Activated T-helper 1 cell treated with Interleukin-2 at 50 U/mL for 16 hours (primary cell): Measurements from ENCODE around the gene APBB1.

Experiments
- DNase-seq: peaks from one replicate; pipeline ENCODE4 v3.0.0-alpha.2; 2020; ENCODE audit warnings: low read depth

Gene APBB1

DNA sequence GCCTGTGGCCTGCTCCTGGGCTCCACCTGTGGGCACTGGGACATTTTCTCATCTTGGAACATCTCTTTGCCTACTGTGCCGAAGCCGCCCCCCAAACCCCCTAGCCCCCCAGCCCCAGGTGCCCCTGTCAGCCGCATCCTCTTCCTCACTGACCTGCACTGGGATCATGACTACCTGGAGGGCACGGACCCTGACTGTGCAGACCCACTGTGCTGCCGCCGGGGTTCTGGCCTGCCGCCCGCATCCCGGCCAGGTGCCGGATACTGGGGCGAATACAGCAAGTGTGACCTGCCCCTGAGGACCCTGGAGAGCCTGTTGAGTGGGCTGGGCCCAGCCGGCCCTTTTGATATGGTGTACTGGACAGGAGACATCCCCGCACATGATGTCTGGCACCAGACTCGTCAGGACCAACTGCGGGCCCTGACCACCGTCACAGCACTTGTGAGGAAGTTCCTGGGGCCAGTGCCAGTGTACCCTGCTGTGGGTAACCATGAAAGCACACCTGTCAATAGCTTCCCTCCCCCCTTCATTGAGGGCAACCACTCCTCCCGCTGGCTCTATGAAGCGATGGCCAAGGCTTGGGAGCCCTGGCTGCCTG, 27.3 kb downstream of the APBB1 start:
- no peak for DNase-seq

DNA sequence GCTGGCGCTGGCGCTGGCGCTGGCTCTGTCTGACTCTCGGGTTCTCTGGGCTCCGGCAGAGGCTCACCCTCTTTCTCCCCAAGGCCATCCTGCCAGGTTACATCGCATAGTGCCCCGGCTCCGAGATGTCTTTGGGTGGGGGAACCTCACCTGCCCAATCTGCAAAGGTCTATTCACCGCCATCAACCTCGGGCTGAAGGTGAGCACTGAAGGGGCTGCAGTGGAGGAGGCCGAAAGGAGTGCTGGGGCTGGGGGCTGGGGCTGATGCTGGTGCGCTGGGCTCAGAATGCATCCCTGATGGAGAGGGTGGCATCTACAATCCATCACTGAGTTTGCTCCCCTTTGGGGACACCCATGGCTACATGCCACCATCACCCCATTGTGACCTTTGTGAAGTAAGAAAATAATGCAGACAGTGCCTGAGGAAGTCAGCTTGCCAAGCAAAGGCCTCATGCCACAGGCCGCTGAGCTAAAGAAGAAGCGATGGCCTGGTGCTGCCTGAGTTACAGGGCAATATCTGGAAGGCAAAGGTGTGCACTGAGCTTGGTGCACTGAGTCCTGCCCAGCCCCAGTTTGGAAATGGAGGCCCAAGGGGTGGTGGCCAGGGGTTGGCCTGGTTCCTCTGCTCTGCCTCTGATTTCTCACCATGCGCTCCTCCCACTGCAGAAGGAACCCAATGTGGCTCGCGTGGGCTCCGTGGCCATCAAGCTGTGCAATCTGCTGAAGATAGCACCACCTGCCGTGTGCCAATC, 28.0 kb downstream of the APBB1 start:
- DNase-seq, result no peak

DNA sequence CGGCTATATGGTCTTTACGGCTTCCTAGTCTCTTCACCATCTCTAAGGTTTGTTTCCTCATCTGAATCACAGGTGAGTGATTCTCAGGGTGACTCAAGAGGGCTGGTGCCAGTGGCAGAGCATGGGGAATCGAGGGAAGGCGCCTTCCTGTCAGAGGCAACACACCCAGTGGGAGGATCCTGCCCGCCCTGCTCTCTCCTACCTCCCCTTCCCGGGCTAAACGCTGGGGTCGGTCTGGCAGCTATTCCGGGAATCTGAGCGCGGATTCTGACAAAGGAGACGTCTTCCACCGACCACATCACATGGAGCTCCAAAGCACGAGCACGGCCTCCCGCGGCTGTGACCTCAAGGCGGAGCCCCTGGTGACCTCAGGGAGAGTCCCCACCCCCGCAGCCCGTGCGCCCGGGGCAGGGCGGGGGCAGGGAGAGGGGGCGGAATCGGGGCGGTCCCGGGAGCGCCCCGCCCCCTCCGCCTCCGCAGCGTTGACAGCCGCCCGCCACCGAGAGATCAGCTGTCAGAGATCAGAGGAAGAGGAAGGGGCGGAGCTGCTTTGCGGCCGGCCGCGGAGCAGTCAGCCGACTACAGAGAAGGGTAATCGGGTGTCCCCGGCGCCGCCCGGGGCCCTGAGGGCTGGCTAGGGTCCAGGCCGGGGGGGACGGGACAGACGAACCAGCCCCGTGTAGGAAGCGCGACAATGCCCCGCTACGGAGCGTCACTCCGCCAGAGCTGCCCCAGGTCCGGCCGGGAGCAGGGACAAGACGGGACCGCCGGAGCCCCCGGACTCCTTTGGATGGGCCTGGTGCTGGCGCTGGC, 28.8 kb downstream of the APBB1 start, which contains the start of gene SMPD1:
Gene SMPD1 (plus strand): TSS at position 570 of the 813 bp plus-strand sequence. CDS start 125 bp downstream, at position 695.
- peak; percentile 92 for DNase-seq

DNA sequence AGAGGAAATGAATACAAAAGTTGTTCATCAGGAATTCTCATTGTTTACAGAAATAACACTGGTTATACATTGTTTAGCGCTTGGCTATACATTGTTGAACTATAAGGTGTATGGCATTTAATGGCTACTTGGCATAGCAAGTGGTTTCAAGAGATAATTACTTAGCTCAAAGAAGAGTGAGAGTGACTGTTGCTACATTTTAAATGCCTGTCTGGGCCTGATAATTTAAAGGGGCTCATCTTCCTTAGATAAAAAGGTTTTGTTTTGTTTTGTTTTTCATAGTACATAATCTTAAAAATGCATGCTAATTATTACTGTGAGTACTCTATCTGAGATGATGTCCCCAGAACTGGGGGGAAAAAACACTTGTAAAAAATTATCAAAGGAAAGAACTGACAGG, 30.1 kb downstream of the APBB1 start:
- no peak for DNase-seq

DNA sequence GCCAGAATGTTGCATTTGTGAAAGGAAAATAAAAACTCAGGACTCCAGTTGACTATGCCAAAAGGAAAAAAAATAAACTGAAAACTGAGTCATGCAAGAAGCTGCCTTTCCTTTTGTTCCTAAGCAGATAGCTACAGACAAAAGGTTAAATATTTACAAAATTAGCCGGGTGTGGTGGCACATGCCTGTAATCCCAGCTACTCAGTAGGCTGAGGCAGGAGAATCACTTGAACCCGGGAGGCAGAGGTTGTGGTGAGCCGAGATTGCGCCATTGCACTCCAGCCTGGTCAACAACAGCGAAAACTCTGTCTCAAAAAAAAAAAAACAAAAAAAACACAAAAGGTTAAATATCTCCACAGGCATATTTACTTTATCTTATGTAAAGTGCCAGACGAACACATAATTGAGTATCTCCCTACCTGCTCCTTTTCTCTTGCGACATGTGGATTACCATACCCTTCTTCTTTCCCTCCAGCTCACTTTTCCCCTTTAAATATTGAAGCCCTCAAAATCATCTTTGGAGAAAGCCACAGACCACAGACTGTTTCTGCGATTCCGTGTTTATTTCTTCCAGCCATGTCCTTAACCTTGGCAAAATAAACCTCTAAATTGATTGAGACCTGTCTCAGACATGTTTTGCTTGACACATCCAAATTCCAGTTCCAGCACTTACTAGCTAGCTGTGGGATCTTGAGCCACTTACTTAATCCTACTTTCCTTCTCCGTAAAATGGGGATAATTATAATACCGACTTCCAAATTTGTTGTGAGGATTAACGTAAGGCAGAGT, 30.9 kb downstream of the APBB1 start:
- DNase-seq, result no peak

DNA sequence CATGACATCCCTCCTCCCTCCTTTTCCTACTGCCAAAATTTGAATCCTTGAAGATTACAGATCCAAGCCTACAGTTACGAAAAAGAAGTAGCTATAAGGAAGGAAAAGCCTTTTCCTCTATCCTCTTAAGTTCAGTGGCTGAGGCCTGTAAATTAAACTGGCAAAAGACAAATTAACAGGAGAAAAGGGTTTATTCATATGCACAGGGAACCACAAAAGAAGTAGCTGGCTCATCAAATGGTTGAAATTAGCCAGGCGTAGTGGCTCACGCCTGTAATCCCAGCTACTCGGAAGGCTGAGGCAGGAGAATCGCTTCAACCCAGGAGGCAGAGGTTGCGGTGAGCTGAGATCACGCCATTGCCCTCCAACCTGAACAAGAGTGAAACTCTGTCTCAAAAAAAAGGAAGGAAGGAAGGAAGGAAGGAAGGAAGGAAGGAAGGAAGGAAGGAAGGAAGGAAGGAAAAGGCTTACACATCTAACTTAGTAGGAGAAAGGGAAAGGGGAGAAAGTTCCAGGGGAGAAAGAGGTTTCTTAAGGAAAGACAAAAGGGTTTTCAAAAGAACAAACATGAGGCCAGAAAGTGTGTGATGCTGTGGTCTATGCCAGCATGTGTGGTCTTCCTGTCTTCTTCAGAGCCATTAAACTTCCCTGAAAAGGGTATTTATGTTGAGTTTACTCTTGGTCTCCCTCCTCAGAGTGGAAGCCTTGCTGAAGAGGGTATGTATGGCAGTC, 33.7 kb downstream of the APBB1 start:
- no peak for DNase-seq

DNA sequence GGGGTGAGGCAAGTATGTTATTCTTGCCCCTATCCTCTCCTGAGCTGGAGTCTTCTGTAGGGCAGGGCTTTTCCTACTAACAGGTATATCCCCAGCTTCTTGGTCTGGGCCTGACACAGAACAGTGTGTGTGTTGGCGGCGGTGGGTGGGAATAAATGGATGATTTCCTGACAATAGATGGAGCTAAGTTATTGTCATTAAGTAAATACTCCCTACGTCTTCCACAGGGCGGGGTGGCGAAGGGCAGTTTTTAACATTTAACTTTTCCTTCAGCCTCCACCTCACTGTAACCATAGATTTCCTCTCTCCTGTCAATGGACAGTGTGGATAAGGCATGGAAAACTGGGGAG, 40.3 kb downstream of the APBB1 start:
- DNase-seq, result no peak

DNA sequence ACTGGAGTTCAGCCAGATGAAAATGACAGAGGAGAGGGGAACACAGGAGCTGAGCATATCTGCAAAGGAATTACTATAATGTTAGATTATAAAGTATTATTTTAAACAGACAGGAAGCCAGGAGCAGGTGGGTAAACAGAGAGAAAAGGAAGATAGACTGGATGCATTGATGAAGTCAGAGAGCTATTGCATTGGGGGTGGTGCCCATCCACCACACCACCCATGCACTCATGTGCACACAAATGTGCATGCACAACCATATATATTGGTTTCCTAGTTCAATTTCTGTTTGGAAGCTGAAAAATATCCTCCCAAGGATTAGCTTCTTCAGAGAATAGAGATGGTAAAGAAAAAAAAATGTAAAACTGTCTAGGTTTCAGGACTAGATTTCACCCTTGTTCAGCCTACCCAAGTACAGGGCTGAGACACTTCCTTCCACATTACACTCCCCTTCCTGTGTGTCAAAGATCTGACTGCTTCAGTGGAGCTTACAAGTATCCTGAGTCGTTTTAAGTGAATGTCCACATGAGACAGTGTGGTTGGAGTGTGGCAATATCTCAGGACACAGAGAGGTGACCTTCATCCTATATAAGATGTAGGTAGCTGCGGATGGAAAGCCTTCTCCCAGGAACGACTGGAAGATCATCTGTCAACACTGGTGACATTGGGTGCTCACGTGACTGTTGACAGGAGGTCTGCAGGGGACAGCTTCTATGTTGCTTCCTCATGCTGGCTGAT, 40.8 kb downstream of the APBB1 start:
- no peak for DNase-seq

DNA sequence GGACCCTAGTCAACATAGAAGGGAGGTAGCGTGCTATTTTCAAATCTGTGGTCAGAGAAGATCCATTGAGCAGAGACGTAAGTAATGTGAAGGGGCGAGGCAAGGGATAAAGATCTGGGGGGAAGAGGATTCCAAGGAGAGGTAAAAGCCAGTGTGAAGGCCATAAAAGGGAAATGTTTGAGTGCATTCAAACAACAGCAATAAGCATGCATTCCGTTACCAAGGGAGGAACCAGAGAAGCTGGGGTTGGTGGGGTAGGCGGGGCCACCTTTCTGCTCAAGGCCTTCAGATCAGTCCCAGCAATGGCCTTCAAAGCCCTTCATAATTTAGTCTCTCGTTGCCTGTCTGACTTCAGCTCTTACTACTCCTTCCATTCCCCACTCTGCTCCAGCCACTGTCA, 47.1 kb downstream of the APBB1 start:
- no peak for DNase-seq

DNA sequence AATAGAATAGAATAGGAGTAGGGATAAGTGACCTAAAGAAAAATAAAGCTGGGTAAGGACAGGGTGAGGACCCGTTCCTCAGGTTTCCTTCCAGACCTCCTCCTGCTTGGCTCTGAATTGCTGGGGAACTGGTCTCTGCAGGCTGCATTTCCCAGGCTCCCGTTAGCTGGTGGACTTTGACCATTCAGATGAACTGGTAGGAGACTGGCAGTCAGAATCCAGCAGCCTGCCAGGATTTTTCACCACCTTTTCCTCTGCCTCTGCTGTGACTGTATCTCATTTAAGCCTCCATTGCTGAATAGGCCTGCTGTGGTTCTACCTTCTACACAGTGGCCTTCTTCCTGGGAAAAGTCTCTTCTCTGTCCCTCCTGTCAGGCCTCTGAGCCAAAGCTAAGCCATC, 53.2 kb downstream of the APBB1 start:
- no peak for DNase-seq

DNA sequence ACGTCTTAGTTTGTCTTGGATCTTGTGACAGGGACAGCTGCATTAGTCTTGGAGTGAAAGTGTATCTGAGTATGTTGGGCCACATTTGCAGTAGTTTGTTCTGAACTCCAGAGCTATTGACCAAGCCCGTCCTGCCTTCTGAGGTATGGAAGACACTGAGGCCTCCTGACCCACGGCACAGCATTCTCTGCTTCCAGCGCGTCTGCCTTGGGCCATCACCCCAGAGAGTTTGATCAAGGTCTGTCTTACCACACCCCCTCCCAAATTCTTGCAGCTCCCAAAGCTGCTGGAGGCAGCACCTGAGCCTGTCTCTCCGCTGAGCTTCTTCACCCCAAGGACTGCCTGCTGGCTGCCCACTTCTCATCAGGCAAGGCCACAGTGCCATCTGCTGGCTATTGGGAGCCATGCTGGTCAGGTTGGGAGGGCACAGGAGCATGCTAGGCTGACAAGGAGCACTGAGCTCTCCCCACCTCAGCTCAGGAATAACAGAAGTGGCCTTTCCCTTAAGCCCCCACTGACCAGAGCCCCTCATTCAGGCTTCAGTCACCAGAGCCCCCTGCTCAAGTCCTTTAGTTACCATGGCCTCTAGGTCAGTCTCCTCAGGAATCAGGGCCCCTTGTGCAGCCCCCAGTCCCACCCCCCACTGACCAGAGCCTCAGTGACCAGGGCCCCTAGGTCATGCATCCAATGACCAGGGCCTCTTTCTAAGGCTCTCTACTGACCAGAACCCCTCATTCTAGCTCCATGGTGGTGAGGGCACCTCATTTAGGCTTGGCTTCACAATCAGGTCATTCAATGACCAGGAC, 55.8 kb downstream of the APBB1 start:
- peak; percentile 18 for DNase-seq

DNA sequence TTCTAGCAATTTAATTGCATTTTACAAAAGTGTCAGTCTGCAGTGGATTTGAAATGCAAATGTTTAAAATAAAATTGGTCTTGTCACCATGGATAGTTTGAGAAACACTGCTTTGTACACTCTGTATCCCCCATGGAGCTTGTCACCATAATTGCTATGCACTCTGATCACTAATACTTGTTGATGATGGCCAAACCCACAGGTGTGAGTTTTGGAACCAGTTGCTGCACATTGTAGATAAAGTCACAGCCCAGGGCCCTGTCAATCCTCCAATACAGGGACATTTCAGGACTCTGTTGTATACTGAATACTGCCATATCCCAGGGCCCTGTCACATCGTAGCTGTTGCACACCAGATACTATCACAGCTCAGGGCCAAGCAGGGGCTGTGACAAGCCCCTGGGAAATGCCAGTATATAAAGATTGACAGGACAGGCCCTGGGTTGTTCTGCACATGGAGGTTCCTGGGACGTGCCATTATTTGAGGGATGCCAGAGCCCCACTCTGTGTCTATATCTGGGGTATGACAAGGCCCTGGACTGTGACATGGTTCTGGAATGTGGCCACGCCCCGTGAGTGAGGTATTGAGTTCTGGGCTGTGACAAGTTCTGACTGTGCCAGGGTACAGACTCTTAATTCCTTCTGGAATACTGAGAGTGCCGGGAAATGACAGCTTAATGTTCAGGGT, 56.6 kb downstream of the APBB1 start:
- DNase-seq, result no peak

DNA sequence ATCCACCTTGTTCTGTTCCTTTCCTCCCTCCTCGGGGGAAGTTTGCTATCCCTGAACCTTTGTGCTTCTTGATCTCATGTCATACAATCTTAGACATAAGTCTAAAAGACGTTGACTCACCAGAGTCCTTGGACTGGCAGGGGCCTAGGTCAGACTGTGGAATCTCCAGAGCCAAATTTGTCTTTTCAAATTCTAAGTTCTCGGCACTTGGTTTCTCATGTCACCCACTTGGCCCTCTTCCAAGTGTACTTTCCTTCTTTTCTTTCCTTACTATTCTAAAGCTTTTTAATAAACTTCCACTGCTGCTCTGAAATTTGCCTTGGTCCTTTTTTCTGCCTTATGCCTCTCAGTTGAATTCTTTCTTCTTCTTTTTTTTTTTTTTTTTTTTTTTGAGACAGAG, 58.7 kb downstream of the APBB1 start:
- no peak for DNase-seq

DNA sequence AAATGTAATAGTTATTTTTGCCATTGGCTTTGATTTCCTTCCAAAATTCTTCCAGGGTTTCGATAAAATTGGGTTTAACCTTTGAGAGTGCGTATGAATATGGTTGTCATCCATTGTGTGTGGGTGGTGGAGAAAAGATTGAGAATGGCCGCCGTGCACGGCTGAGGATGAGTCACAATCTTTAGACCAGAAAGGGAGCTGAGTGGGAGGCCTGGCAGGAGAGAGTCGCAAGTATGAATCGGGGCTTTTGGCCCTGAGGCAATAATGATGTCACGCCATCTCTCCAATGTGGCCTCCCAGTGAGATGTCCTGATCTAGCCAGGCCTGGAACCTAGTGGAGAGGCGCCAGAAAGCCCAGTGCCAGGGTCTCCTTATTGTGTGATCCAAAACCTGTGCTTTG, 61.7 kb downstream of the APBB1 start:
- DNase-seq, result no peak

DNA sequence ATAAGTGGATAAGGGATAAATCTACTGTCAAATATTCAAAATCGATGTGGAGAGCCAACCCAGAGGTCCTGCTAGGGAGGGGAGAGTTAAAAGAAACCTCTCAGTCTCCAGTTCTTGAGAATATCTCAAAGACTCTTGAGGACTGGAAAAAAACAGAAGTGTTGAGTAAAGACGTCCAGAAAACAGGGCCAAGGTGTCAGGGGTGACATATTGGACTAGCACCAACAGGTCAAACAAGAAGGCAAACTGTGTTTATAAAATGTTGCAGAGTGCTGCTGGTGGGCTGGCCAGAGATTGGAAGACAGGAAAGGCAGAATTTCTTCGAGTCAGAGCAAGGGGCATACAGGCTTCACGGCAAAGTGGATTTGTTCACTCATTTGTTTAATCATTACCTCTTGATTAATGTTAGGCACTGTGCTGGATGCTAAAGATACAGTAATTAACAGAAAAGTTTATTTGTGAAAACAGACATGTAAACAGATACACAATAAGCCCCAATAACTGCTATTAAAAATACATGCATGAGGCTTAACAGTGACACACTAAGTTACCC, 62.3 kb downstream of the APBB1 start:
- DNase-seq, result no peak

DNA sequence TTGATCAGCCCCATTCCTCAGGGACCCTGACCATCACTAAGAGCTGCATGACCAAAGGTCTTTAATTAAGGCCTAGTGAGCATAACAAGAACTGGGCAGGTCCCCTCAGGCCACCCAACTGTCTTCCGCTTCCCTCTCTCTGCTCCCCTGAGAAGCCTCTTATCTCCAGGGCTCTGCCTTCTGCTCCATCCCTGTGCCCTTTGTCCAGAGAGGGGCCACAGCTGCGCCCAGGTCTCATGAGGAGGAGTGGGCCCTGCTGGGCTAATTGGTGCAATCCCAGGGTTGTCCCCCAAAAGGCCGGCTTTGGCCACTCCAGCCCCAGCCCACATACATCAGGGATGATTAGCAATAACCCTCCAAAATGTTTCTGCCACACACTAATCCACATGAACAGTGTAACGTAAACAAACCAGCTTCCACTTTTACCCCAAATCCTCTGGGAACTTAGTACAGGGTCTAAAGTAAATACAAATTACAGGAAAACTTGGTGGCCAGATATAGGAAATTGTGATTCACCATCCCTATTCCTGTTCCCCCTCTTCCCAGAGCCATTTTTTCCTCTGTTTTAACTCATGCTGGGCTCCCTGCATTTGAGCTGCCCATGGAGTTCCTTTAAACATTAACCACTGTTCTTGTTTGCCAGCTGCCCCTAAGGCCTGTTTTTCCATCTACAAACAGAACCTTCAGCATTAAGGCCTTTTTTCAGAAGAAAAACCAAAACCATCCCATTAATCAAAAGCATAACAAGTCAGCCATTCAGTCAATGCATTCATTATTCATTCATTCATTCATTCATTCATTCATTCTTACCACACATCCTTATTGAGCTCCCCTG, 64.0 kb downstream of the APBB1 start:
- DNase-seq, result no peak

DNA sequence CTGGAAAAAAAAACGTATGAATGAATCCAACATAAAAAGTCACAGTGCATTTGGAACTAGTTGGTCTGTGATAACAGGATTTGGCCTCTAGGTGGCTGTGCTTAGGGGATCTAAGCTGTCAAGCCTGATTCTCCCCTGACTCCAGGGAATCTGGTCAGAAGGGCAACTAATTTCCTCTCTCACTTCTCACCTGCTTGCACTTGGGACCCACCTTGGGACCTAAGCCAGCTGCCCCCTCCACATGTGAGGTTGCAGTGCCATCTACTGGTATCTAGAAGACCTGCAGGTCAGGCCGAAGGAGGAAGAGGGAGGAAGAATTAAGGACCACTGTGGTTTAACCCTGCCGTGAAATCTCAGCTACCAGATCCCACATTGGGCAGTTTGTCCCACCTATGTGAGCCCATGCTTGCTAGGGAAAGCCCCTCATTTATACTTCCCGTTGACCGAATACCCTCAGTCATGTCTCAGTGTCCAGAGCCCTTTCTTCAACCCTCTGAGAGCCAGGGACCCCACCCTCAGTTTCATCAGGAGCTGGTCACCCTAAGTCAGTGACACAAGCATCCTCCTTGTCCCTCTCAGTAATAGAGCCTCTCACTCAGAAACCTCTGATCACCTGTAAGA, 65.4 kb downstream of the APBB1 start:
- peak; percentile 22 for DNase-seq
